GM19468 (cell line): ENCODE results near the gene RSPH9.

Experiments used
- ATAC-seq: cut with Tn5 transposase; IDR thresholded peaks from one replicate; pipeline ENCODE4 v1.9.1; 2021; ENCODE audit warnings: mild to moderate bottlenecking, moderate library complexity, moderate number of reproducible peaks; ENCODE audit not compliant: unreplicated experiment; ENCODE audit errors: extremely low read depth

RSPH9 gene

DNA sequence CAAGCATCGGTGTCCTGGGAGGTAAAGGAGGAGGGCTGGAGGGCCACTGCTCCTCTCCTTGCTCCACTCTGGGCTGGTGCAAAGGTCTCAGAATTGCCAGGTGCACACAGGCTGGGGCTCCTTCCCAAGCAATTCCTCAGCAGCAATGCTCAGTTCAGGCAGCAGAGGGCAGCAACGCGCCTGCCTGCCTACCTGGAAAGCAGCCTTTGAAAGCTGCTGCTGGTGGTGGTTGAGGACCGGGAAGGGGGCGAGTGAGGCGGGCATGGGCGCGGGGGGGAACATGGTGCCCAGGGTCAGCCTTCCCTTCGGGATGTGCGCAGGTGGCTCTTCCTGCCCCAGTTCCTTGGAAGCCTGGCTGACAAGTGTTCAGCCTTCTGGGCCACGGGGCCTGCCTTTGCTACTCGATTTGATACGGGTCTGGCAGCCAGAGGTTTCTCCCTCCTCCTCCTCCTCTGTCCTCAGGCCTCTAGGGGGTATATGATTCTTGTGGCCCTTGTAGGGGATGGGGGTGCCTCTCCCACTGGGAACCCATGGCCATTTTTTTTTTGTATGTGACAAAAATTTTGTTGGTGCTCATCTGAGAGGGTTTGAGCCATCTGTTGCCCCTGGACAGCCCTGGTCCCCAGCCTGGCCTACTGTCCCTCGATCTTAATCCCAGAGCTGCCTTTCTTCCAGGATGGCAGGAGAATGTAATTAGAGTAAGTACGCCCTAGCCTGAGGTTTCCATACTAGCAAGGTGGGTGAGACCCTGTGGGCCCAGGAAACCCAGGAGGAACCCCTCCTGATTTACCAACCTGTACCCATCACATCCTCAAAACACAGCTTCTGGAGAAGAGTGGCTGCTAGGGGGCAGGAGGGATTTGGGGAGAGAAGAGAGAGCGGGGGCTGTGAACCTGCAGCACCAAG, 22.7 kb downstream of the RSPH9 start:
- no peak for ATAC-seq

GRCh38 chr6:43668151-43669028, 23.6 kb downstream of the RSPH9 start:
- ATAC-seq: peak; percentile 55

GRCh38 chr6:43669050-43669921, 24.4 kb downstream of the RSPH9 start:
- ATAC-seq: no peak

DNA sequence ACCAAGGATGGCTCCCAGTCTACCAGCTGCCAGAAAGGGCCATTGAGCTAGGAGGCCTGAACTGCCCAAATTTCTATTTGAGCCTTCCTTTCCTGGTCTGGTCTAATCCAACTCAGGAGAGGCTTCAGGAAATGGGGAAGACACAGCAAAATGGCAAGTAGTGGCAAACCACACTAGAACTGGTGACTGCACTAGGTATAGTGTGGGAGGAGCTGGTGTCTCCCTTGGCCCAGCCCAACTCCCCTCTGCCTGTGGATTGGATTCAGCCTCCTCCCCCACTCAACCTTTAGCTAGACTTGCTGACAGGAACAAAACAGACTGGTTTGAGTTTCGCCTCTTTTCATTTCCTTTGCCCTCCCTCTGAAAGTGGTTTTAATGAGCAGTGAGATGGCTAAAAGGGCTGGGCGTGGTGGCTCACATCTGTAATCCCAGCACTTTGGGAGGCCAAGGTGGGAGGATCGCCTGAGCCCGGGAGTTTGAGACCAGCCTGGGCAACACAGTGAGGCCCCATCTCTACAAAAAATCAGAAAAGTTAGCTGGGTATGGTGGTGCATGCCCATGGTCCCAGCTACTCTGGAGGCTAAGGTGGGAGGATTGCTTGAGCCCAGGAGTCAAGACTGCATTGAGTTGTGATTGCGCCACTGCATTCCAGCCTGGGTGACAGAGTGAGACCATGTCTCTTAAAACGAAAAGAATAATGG, 25.2 kb downstream of the RSPH9 start:
- no peak for ATAC-seq

DNA sequence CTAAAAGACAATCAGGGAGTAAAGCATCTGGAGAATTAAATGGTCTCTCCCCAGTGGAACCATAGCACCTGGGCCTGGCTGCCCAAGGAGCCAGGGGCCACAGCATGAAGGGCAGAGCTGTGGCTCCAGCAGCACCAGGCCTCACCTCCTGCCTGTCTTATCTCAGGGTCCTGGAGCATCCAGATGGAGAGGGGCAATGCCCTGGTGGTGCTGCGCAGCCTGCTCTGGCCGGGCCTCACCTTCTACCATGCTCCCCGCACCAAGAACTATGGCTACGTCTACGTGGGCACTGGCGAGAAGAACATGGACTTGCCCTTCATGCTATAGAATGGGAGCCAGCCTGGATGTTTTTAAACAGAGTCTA, 25.8 kb downstream of the RSPH9 start:
- ATAC-seq: no peak

DNA sequence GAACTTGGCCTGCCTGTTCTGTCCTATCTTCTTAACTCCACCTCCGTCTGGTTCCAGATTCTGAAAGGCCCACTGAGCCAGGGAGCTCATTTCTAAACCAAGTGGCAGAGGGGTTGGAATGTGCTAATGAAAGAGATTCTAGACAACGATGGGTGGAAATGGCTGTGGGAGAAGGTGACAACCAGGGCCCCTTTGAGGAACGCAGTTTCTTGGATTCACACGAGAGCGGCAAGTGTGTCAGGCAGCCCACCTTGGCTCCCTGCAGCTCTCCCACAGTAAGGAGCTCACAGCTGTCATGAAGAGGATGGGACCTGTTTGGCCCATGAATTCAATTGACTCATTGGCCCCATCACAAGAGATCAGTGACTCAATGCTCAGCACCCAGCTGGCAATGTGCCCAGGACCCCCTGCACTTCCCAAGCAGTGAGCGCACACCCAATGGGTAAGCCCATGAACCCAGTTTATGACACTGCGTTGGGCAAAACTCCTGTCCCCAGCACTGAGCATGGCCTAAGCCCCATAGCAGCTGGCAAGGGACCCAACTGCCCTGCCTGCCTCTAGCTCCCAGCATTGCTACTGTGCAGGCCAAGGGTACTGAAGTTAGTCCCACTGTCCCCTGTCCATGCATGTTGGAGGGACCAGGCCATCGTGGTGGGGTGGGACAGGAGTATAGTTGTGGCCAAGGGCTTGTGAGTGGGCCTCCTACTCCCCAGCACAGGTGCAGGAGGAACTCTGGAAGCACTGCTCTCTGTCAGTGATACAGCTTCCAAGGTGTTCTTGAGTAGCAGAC, 26.4 kb downstream of the RSPH9 start:
- ATAC-seq: no peak

GRCh38 chr6:43671801-43672690, 27.2 kb downstream of the RSPH9 start:
- ATAC-seq: no peak

DNA sequence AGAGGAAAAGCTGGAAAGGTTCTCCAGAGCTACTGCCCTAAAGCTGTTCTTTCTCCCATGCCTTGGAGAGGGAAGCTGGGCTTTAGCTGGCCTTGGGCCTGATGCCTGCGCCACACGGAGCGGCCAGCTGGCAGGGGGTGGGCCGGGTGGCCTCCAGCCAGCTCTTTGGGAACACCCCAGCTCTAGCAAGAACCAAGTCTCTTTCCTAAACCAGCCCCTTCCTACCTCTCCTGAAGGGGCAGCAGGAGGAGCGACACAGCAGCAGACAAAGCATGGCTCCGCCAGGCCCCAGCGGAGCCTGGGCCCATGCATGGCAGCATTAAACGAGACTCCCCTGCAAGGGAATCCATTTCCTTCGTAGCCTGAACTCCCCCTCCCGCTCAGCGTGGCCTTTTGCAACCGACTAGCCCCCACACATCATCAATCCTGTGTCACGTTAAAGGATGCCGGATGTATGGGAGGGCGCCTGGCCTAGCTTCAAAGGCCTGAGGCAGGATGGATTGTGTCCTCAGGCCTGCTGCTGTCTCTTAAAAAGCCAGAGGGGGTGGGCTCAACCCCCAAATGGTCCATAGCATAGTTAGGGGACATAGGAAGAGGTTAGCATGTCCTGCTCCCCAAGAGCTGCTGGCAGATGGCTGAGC, 28.7 kb downstream of the RSPH9 start:
- ATAC-seq: no peak

- no peak for ATAC-seq
Measured at GRCh38 chr6:43674291-43674690, 29.5 kb downstream of the RSPH9 start.

DNA sequence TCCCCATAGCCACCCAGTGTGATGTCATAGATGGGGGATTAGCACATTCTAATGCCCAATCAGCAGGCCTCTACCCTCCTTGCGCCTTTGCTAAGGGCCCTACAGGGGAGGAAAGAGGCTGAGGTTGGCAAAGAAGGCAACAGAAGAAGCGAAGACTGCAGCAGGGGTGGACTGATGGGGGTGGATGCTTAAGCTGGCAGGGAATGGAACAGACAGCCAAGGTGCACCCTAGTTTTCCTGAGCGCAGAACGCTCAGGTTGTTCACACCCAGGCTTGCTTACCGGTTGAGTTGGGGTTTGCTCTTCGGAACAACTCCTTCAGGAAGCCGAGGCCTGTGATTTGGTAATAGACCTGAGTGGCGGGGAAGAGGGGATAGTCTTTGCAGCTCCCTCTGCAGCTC, 30.1 kb downstream of the RSPH9 start:
- no peak for ATAC-seq

DNA sequence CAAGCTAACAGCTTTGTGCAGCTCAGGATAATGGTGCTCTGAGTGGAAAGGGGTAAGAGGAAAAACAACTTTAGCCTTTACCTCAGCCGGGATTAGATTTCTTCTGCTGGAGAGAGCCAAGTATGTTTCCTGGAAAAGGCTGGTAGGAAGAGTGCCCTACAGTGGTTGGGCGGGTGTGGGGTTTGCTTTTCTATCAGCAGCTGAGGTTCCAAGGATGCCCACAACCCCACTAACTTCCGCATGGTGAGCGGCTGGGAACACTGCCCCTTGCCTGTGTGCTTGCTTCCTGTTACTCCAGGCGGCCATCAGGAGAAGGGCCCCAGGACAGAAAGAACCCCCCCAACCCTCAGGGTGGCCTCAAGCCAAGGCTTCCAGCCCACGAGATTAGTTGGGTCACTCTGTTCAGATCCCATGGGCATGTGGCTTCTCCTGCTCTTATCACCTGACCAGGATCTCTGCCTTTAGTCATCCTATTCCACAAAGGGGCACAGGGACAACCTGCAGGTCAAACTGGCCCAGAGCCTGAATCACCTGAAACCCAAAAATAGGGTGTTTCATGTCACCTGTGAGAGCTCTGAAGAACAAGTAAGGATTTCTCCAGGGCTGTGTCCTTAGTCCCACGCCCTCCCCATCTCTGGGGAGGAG, 32.2 kb downstream of the RSPH9 start:
- no peak for ATAC-seq

- no peak for ATAC-seq
Measured at GRCh38 chr6:43677759-43678158, 32.9 kb downstream of the RSPH9 start.

DNA sequence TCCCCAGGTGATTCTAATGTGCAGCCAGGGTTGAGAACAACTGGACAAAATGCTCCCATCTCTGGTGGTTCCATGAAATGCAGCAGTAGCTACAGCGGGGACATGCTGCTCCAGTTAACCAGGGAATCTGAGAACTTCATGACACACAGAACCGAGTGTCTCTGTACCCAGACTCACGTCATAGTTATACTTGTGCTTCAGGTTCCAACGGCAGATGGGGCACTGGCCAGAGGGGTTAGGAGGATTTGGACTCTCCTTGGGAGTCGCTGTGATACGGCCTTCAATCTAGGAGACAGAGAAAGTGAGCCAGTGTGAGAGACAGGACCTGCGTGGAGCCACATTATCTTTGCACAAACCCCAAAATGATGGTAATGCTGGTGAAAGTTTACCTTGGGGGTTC, 33.5 kb downstream of the RSPH9 start:
- ATAC-seq: no peak

GRCh38 chr6:43679057-43679456, 34.2 kb downstream of the RSPH9 start:
- ATAC-seq: no peak

- ATAC-seq: no peak
Measured at GRCh38 chr6:43680308-43681200, 35.7 kb downstream of the RSPH9 start.

DNA sequence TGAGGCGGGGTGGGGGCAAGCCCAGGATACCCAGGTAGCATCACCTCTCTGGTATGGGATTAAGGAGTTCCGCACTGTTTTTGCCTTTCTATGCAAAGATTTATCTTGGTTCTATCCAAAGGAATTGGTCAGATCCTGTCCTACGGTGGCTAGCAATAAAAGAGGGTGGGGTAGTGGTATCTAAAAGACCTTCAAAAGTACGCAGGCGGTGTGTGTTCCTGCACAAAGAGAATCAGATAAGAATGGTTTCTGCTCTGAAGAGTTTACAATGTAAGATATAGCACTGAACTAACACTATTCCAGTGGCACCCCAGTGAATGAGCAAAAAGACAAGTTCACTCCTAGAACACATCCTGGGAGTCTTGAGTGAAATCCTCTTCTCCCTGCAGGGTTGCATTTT, 36.5 kb downstream of the RSPH9 start:
- no peak for ATAC-seq
